NCI-H524 (cell line): ENCODE data around the gene HOXB5.

ENCODE experiments used
- DNase-seq, 2 experiments: peaks; one replicate each; lab custom pipeline; 2025; lab: John Stamatoyannopoulos, UW

HOXB5 gene

DNA sequence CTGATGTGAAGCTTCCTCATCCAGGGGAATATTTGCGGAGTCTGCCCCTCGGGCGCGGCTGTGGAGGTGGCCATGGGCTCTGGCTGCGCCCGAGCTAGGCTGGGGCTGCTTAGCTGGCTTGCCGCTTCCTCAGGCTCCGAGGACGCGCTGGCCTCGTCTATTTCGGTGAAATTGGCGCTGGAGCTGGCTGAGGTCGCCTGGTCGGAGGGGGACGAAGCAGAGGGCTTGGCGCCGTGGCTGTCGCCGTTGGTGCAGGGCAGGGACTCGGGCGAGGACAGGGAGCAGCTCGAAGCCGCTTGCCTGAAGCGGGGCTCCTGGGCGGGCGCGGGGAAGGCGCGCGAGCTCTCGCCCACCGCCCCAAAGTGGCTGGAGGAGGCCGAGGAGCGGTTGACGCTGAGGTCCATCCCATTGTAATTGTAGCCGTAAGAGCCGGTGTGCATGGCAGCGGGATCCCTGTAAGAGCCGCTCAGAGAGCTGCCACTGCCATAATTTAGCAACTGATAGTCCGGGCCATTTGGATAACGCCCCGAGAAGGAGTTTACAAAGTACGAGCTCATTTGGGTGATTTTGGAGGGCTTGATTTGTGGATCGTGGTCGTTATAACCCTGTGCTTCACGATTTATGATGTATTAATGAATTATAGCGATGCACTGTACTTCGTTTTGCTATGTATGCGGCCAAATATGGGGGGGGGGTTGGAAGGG lies at the start of gene HOXB5:
Gene HOXB5 (minus strand): TSS at position 654 of the 704 bp plus-strand sequence. CDS start 97 bp downstream, at position 557.
- DNase-seq: peak in 1 of 2 experiments; percentile 44

DNA sequence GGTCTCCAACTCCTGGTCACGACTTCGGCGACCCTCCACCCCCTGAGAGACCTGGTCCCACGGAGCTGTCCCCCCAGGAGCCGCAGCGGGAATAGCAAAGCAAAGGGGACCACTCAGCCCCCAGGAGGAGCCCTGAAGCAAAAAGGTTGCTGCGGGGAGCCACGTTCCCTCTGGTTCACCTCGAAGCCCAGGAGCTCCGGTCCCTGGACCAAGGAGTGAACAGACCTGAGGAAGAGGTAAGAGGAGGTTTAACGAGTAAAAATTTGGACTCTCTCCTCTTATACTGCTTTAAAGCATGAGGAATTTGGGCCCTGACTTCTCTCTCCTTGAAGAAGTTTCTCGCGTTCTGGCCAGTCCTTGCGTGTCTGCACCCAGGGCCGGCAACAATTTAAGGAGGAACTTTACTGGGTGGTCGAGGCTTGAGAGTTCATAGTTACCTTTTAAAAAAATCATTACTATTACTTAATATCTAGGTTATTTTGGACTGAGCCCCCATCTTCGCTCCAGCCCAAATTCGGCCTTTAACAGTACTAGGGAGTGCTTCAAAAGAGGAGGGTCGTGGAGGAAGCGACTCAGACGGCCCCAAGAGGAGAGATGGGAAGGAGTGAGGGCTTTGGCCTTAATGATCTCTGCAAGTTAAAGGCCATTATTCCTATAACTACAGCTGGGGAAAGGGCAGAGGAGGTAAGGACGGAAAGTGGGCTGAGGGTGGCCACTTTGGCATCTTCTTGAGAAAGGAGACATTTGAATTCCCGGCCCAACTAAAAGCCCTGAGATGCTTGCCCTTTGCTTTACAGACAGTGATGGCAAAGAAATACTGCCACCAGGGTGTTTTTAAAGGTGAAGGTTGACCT lies 49.5 kb upstream of the HOXB5 start:
- no peak for DNase-seq

DNA sequence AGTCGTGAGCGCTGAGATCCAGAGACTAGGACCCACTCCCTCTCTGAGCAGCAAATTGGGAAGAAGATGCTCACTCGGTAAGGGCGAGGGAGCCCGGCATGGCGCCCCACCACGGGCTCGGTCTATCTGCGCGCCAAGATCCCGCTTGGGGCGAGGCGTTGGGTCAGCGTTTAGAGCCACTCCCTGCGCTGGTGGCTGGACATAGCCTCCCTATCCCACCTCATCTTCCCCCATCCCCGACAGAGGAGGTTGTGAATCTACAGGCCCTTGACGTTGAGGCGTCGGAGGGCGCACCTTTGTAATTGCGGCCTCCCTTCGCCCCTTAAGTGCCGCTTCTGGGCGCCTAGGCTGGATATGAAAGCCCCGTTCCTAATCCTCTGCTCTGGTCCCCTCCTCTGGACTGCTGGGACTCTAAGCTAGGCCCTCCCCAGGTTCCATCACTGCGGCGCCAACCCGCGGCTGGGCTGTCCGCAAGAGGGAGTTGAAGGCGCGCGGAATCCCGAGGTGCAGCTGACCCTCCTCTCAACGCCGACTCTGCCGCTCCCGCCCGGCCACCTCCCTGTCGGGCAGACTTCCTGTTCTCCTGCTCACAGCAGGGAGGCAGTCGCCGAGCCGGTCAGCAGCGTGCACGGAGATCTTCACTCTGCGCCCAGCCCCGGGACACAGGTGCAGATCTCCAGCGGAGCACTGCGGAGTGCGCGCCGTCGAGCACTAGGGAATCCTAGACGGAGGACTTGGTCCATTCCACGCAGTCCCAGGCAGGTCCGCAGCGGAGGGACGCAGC lies 48.7 kb upstream of the HOXB5 start:
- no peak for DNase-seq

DNA sequence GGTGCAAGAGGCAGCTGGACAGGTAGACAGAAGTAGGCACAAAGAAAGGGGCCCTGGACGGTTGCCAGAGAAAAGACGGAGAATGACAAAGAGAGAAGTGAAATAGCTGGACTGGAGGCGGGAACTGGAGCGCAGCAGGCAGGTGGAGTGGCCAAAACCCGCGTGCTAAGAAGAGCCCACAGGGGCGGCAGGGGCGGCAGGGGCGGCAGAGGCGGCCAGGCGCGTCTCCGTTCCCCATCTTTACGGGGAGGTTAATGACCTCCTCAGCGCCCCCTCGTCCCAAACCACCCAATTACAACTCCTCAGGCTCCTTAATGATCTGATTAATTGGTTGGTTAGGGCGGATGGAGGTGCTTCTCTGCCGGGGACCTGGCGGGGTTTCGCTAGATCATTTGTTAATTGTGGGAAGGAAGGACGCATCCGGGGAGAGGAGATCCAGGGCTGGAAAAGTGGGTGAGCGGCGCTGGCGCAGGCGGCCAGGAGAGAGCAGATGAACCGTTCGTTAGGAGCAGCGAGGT lies 48.0 kb upstream of the HOXB5 start:
- no peak for DNase-seq

DNA sequence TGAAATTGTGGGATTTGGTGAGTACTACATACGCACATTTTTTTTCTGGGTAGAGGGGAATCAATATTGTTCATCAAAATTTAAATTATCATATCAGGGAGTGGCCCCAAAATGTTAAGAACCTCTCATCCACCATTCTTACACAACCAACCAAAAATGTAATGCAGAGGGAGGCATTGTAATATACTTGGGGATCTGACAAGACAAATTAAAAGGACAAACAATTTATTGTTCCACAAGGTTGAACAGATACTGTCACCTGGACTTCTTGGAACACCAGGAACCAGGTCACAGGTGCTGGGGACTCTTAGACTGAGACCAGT lies 47.2 kb upstream of the HOXB5 start:
- no peak for DNase-seq

DNA sequence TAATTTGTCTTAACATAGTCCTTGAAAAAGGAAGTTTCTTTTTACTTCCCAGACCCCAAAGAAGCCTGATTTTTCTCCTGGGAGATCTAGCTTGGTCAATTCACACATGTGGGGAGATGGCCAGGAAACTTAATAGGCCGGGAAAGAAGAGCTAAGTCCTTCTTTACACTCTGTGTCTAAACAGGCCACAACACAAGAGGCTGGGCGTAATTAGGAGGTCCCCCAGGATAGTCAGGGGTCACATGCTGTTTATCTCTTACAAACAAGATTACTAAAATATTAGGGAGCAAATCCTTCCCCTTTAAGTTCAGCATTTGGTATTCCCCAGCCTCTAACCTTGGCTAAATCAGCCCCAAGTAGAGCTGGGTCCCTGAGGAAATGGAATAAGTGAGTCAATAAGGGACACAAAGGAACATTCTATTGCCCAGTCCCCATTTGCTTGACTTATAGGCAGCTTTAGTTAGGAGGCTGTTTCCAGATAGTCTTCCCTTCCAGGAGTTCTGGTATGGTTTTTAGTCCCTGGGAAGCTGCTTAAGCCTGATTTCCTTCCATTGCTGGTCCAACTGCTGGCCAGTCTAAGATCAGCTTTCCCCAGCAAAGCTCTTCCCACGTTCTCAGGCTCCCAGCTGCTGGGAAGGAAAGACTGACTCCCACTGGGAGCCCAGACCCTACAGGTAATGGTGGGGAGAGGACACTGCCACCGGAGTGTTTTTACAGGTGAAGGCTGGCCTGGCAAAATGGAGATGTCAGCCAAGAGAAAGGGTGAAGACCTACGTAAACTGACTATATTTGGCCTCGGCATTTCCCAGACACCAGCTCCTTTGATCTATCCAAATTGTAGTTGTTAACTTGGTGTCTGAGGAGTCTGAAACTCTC lies 46.6 kb upstream of the HOXB5 start:
- no peak for DNase-seq

DNA sequence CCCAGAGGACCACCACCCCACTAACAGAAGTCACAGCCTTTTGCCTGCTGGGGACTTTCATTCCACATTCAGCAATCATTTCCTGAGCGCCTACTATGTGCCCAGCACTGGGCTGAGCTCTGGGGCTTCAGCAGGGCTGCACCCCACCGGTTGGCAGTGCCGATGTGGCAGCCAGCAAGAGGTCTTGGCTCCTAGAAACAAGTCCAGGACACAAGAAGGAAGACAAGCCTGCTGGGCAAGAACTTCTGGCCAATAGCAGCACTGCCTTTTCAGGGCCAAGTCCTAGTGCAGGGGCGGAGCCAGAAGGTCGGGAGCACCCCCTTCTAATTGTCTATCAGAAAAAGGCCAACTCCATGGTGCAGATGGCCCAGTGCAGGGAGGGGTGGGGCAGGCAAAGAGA lies 45.6 kb upstream of the HOXB5 start:
- DNase-seq: no peak

DNA sequence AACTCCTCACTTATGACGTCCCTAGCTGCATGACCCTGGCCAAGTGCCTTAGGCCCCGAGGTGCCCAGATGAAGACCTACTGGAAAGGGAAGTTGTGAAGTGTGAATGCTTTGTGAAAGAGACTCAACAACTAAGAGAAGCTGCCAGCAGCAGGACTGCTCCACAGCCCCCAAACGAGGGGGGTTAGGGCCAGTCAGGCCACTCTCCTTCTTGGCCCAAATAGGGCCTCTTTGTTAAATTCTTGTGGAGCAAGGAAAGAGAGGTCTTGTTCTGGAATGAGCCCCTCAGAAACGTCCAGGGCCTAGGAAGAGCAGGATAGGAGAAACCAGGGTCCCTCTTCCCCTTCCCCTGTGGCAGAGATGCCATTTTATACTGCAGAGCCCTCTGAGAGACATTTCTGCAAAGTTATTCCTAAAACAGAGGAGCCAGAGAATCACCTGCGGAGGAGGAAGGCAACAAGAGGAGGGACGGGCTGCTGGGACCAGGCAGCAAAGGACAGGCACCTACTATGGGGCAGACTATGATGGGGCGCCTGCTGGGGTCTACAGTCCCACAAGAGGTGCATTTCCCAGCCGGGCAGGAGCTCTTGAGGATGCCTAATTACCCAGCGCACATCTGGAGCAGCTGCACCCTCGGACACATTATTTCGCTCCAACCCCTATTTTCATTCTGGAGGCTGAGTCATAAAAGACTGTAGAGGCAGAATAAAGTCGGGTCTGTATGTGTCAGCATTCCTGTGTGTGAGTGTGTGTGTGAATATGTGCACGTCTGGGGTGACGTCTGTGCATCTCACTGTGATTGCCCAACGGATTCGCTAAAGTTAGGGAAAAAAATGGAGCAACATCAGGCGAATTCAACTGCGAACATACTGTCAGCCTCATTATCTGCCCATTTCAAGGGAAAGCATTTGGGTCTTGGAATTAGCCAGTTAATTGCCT lies 44.0 kb upstream of the HOXB5 start:
- DNase-seq: no peak

DNA sequence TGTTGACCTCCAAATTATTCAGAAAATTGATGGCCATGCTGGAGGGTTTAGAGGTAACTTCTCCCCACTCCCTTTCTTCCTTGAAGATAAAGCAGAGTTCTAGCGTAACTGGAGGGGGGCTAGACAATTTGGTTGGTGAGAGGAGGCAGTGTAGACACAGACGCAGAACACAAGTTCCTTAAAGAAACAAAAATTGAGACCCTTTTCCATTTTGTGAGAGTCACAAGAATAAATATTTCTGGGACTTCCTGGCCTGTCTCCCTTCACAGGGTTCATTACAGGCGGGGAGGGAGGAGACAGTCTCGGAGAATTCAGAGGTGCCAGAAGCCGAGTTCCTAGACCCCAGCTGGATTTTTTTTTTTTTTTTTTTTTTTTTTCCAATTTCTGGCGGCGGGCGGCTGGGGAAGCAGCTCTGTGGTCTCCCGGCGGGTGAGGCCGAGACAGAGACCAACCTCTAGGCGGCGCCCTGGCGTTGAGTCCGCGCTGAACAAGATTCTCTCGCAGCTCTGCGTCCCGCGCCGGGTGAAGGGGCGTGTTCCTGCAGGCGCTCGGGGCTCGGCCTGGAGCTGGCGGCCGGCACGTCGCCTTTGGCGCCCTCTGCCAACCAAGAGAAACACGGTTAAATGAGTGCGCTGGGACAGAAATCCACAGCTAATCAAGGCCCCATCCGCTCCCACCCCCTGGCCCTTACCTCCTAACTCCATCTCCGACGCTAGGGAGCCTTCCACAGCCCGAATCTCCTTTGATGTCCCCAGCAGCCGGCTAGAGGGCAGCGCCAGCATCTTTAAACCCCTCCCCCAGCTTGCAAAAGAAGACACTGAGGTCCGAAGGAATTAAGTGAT lies 42.8 kb upstream of the HOXB5 start:
- DNase-seq: no peak

DNA sequence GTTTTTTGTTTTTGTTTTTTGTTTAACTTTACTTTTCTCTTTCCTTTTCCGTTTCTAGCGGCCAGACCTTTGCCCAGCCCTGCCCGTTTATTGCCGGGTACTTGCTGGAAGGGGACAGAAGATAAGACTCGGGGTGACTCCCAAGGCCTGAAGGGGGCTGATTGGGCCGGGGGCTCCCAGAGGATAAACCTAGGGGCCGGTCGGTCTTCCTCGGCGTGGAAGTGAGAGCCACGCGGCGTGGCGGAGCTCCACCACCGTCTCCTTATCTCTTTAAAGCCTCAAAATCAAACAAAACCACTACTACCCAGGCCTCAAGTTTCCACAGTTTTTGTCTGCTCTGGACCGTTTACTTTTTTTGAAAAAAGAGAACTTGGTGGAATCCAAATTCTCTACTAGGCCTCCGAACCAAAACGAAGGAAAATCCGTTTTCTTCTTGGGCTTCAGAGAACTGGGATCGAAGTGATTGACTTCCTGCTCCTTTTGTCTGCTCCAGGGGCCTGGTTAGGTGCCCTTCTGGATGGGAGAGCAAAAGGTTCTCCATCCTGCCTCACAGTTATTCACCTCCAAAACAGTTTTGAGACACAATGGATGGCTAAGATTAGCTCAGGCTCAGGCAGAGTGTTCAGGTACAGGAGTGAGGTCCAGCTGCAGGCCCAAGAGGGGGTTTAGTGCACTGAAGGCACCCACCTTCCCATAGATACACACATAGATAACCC lies 41.1 kb upstream of the HOXB5 start:
- no peak for DNase-seq

DNA sequence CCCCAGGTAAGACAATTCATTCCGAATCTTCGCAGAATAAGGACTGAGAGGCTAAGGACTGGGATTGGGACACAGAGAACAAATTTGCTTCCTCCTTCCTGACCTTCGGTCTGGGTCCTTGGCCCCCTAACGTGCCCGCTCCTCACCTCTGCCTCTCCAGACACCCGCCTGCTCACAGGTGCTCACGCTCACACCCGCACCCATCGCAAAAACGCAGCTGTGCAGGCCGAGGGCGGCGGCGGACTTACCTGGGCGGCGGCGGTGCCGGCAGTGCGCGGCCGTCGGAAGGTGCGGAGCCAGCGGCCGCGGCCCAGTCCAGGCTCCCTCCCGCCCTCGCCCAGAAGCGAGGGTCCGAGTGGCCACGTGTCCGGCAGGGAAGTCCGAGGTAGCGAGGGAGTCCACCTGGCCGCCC lies 39.7 kb upstream of the HOXB5 start:
- no peak for DNase-seq

DNA sequence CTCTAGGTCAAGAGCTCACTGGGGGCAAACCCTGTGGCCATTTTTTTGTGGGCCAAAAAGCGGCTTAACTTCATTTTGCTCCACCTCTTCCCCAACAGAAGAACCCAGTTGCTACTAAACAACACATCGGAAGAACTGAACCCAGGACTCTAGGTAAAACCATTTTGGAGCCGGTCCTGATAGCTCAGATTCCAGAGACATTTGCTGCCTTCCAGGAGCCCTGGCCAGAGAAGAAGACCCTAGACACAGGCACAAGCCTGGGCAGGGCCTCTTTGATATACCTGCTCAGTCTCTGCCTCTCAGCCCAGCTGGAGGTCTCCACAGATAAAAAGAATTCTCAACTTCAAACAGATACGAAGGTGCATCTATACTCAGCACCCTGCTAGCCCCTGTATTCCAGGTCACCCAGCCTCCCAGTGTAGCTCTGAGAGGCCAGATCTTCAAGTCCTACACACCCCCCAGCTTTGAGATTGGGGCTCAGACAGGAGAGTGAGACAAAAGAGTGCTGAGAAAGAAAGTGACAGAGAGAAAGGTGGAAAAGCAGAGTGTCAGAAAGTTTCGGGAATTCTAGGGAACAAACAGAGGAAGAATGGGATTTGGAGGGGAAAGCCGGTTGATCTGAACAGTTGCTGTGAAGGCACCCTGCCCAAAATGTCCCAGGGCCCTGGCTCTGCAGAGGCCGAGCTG lies 39.1 kb upstream of the HOXB5 start:
- no peak for DNase-seq

DNA sequence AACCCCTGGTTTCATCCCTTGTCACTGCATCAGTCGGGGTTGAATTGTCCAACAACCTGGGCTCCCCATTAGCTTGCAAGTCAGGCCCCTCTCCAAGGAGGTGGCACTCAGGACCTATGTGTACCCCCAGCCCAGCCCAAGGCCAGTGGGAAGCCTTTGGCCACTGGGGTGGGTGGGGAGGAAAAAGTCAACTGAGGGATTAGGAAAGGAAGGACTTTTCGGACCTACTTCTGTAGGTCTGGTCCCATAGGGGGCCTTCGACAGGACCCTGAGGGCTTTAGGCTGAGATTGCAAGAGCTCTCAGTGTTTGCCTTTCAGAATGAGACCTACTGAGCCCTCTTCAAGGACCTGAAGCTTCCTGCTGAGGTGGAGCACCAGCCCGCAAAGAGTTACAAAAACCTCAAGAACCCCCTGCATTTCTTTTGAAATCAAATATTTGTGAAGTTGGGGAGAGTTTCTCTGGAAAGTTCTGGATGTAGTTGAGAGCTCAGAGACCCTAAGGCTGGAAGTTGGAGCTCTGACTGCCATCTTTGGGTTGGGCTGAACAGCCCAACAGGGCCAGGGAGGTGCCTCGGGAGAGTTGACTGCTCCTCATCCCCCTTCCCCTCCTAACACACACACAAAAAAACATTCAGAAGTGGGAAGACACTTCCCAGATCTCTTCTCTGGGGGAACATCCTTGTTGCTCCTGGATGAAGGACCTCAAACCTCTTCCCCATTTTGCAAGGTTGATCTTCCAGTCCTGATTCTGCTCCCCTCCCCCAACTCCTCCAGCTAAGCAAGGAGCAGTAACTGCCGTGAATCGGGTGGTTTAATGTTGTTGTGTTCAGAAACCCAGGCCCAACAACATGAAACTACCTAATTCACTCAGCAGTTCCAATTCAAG lies 38.4 kb upstream of the HOXB5 start:
- DNase-seq: no peak

DNA sequence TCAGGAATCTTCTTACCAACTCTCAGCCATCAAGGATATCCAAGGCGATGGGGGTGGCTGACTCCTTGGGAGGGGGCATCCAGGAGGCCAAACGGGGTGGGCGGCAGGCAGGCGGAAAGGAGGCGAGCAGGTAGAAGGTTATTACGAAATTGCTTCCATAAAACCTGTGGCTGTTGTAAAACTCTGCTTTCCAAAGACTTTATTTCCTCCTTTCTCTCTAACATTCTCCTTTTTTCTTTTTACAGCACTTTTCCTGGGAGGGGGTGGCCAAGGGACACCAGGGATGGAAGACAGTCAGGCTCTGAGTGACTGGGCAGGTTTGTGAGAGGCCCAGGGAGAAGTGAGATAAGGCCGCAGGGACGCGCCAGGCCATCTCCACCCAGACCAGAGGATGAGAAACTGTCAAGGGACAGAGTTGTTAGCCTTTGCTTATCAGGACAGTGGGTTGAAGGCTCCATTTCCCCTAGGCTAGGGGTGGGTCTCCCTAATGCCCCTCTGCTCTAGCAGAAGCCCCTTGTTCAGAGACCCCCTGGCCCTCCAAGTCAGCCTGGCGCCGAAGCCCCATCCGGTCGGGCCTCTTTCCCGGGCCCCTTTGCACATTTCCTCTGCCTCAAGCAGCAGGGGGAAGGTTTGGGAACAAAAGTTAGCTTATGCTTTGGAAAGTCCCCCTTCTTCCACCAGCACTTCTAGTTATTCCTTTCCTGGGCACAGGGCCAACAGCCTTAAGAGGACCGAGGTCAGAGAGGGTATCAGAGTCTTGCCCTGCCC lies 37.5 kb upstream of the HOXB5 start:
- DNase-seq: no peak

DNA sequence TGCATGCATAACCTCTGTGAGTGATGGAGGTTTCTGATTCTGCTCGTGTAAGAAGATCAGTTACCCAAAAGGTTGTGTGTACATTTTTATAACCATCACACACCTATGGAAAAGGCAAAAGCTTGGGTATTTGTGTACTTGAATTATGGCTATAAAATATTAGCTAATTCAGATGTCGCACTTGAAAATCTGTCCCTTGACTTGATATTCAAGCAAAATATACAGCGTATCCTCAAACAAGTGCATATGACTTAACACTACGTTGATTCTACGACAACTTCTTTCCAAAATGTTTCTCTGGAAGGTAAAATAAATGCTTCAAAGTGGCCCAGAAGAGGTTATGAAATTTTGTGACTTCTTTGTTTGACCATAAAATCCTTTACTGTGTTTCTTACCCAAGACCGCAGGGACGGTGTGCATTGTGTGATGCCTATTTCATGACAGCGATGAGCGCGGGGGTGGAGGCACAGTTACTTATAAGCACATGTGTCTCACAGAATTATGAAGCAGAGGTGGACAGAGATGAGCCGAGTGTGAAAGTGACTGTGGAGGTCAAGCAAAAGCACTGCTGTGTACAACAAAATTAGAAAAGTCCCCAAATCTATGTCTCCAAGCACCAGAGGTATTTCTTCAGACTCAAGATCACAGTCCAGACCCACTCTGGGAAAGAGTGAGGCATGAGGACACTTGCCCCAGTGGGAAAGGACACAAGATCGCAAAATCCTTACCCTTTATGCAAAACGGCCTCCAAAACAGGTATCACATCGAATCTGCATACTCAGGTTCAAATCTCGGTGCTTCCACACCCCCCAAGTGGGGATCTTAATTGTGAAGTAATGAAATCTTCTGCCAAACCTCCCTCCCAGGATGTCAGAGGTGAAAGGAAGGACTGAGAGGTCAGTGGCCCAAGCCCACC lies 36.7 kb upstream of the HOXB5 start:
- no peak for DNase-seq
